GM12878 (cell line): ENCODE data around the gene ANKAR.

Experiments used
- HDAC6 ChIP-seq: fragments of 200-600 bp; sonication (generic); IDR thresholded peaks from one replicate; pipeline ENCODE4 v1.8.0; 2017; ENCODE audit warnings: antibody characterized with exemption; ENCODE audit not compliant: unreplicated experiment
- POLR2A ChIP-seq: IDR thresholded peaks from 2 replicates; pipeline ENCODE4 v1.6.1; 2011; ENCODE audit warnings: low read depth, mild to moderate bottlenecking, low read length
- RFX5 ChIP-seq: IDR thresholded peaks from 2 replicates; pipeline ENCODE4 v1.6.1; 2011; ENCODE audit warnings: low read depth, low read length, improper control_type of control experiment
- SMARCA5 ChIP-seq: fragments of 450-650 bp; IDR thresholded peaks from 2 replicates; pipeline ENCODE4 v1.6.1; 2017; ENCODE audit warnings: mild to moderate bottlenecking
- TAF1 ChIP-seq: IDR thresholded peaks from 2 replicates; pipeline ENCODE4 v1.6.1; 2011; ENCODE audit warnings: mild to moderate bottlenecking, low read depth, low read length, borderline replicate concordance
- WRNIP1 ChIP-seq: IDR thresholded peaks from 2 replicates; pipeline ENCODE4 v1.6.1; 2011; ENCODE audit warnings: low read depth, low read length, improper control_type of control experiment, borderline replicate concordance
- ZNF274 ChIP-seq: IDR thresholded peaks from one replicate; pipeline ENCODE4 v1.8.0; 2011; ENCODE audit not compliant: insufficient read length, insufficient read depth
- TF ChIP-seq, protein P1 (sequence below), 3 experiments: IDR thresholded peaks in 2 of 3; conservative IDR thresholded peaks in 1 of 3; 2 replicates each; pipeline ENCODE4 v1.5.1; 2011; ENCODE audit warnings: low read depth in 3 of 3, low read length in 3 of 3, mild to moderate bottlenecking in 3 of 3, control low read depth in 2 of 3, moderate library complexity in 2 of 3, inconsistent platforms in 1 of 3, mixed read lengths in 1 of 3; ENCODE audit not compliant: control insufficient read depth in 2 of 3, insufficient read depth in 1 of 3; ENCODE audit errors: extremely low read depth in 1 of 3
- TF ChIP-seq, protein P2 (sequence below): IDR thresholded peaks from 2 replicates; pipeline ENCODE4 v1.6.1; 2012; ENCODE audit warnings: low read length, inconsistent platforms
- TF ChIP-seq, protein P3 (sequence below): fragments of 450-650 bp; IDR thresholded peaks from 2 replicates; pipeline ENCODE4 v1.6.1; 2014; ENCODE audit warnings: mild to moderate bottlenecking

DNA sequence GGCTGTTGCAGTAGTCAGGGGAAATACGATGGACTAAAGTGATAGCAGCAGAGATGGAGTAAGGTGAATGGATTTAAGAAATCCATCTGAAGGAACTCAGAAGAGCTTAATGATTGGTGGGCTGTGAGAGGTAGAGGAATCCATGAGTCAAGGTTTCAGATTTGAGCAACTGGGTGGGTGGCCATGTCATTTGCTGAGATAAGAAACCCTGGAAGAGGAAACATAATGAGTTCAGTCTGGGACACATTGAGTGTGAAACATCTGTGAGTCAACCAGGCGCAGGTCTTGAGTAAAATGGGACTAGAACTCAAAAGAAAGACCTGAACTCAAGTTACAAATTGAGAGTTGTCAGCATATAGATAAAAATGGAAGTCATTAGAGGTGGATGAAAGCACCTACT is 32.9 kb upstream of the ANKAR start:
- TF ChIP-seq, protein P1, sequence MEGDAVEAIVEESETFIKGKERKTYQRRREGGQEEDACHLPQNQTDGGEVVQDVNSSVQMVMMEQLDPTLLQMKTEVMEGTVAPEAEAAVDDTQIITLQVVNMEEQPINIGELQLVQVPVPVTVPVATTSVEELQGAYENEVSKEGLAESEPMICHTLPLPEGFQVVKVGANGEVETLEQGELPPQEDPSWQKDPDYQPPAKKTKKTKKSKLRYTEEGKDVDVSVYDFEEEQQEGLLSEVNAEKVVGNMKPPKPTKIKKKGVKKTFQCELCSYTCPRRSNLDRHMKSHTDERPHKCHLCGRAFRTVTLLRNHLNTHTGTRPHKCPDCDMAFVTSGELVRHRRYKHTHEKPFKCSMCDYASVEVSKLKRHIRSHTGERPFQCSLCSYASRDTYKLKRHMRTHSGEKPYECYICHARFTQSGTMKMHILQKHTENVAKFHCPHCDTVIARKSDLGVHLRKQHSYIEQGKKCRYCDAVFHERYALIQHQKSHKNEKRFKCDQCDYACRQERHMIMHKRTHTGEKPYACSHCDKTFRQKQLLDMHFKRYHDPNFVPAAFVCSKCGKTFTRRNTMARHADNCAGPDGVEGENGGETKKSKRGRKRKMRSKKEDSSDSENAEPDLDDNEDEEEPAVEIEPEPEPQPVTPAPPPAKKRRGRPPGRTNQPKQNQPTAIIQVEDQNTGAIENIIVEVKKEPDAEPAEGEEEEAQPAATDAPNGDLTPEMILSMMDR (IDR thresholded peaks at IDR 0.05 in 2 of 3, conservative IDR thresholded peaks at IDR 0.05 in 1 of 3; ENCODE audit: control insufficient read depth in 2 of 3, extremely low read depth in 1 of 3, insufficient read depth in 1 of 3, low read depth in 3 of 3, low read length in 3 of 3): no peak
- TF ChIP-seq WRNIP1 (no peak), TAF1 (no peak), ZNF274 (no peak), HDAC6 (no peak), RFX5 (no peak), SMARCA5 (no peak), POLR2A (no peak)
- TF ChIP-seq, protein P2, sequence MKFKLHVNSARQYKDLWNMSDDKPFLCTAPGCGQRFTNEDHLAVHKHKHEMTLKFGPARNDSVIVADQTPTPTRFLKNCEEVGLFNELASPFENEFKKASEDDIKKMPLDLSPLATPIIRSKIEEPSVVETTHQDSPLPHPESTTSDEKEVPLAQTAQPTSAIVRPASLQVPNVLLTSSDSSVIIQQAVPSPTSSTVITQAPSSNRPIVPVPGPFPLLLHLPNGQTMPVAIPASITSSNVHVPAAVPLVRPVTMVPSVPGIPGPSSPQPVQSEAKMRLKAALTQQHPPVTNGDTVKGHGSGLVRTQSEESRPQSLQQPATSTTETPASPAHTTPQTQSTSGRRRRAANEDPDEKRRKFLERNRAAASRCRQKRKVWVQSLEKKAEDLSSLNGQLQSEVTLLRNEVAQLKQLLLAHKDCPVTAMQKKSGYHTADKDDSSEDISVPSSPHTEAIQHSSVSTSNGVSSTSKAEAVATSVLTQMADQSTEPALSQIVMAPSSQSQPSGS: no peak
- TF ChIP-seq, protein P3, sequence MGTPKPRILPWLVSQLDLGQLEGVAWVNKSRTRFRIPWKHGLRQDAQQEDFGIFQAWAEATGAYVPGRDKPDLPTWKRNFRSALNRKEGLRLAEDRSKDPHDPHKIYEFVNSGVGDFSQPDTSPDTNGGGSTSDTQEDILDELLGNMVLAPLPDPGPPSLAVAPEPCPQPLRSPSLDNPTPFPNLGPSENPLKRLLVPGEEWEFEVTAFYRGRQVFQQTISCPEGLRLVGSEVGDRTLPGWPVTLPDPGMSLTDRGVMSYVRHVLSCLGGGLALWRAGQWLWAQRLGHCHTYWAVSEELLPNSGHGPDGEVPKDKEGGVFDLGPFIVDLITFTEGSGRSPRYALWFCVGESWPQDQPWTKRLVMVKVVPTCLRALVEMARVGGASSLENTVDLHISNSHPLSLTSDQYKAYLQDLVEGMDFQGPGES: no peak
